Measurements from ENCODE around the gene FARP2. TPM values are rescaled to one million over a fixed set of nuclear protein-coding genes. Genes with fewer than 3 reads are reported as not detected.
"Not testable (repeated sequence)": the region's sequence is repeated elsewhere in the genome, so short reads cannot be mapped to it uniquely, and the experiment has no call there.

FARP2 gene
- total and polyA plus RNA-seq, 11 donors: 7.9 to 31.8 (median 20.1) TPM

DNA sequence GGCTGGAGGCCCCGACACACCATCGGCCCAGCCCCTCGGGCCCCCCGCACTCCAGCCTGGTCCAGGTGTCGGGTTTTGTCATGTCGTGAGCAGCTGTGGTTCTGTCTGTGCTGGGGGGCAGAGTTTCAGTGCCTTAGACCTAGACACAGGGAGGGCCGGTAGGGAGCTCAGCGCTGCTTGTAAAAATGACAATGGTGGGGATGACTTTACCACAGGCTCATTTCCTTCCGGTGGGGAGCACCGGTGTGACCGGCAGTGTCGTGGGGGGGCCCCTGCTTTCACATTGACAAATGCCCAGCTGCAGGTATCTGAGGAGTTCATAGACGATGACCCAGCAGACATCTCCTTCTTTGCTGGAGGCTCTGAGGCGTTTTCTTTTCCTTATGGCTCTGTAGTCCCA is 85.4 kb downstream of the FARP2 start:
- peaks cover 0 to 26% (median 0%) of the 10 kb centered on the region in 9 donors for H3K27me3 ChIP-seq

DNA sequence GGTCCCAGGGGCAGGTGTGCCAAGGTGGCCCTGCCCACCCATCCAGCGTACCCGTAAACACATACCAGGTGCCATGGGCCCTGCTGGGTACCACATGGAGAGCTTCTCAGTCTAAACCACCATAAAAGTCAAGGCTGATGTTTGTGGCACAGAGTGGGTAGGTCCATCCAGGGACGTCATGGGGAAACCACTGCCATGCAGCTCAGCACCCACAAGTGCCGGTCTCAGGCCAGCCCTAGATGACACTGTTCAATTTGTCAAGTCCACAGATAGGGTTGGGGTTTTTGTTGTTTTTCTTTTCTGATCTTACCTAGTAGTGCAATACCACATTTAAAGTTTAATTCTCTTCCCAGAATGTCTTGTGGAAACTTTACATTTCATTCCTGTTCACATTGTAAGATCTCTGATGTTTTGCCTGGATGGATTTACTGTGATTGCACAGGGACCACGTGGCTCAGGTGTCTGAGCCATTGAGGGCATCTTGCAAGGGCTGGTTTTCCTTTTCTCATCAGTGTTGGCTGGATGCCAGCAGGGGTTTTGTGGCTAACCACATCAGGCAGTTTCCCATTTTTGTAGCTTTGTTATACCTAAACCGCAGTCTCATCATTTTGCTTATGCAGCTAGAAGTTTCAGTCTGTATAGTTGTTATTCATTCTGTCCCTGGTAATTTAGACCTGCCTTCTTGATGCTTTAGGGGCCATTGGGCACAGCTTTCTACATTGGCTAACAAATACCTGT is 87.6 kb downstream of the FARP2 start:
- peaks cover 0 to 95% (median 70%) of the 10 kb centered on the region in 9 donors for H3K36me3 ChIP-seq
- WGBS, 4 donors: 88 to 96% (median 91%) methylated on average over 6 of the region's 6 CpGs

More for the DNA sequence above, 85.4 kb downstream of the FARP2 start:
- Histone ChIP-seq H3K27ac (no peak overlapping the region), H3K36me3 (peaks cover 0 to 96% (median 87%) of the 10 kb centered on the region in 9 donors), H3K9me3 (no peaks in the 10 kb centered on the region), H3K4me3 (no peak overlapping the region), H3K4me1 (peaks cover 0 to 12% (median 0%) of the 10 kb centered on the region in 12 donors)
- intact Hi-C loops (cut with DNase I): no loop called here
- no peak for TF ChIP-seq CTCF (IDR thresholded peaks at IDR 0.05)
- WGBS, 4 donors: 88 to 92% (median 90%) methylated on average over 11 to 14 of the region's 14 CpGs
- ATAC-seq: no peak
- no peak for DNase-seq

GRCh38 chr2:241445426-241445825 is 89.3 kb downstream of the FARP2 start:
- intact Hi-C loops (cut with DNase I): no loop called here
- no peak for DNase-seq
- WGBS, 4 donors: 85 to 100% (median 88%) methylated on average over 2 of the region's 2 CpGs
- H3K4me3 ChIP-seq: no peak overlapping the region
- peaks cover 0 to 47% (median 0%) of the 10 kb centered on the region in 9 donors for H3K27me3 ChIP-seq
- H3K4me1 ChIP-seq: peaks cover 0 to 12% (median 0%) of the 10 kb centered on the region in 12 donors
- TF ChIP-seq CTCF (IDR thresholded peaks at IDR 0.05): no peak
- TF ChIP-seq POLR2A (IDR thresholded peaks at IDR 0.05): no peak
- H3K27ac ChIP-seq: no peak overlapping the region
- H3K9me3 ChIP-seq: no peaks in the 10 kb centered on the region
- peaks cover 0 to 84% (median 64%) of the 10 kb centered on the region in 9 donors for H3K36me3 ChIP-seq
- ATAC-seq: no peak

More for the DNA sequence above, 87.6 kb downstream of the FARP2 start:
- intact Hi-C loops (cut with DNase I): no loop called here
- ATAC-seq: no peak
- no peak overlapping the region for H3K27ac ChIP-seq
- H3K27me3 ChIP-seq: peaks cover 0 to 48% (median 0%) of the 10 kb centered on the region in 9 donors
- peaks cover 0 to 12% (median 0%) of the 10 kb centered on the region in 12 donors for H3K4me1 ChIP-seq
- H3K4me3 ChIP-seq: no peak overlapping the region
- no peaks in the 10 kb centered on the region for H3K9me3 ChIP-seq
- DNase-seq: peak in 1 of 5 donors; percentile 38
- TF ChIP-seq CTCF (IDR thresholded peaks at IDR 0.05): no peak
- no peak for TF ChIP-seq POLR2A (IDR thresholded peaks at IDR 0.05)

DNA sequence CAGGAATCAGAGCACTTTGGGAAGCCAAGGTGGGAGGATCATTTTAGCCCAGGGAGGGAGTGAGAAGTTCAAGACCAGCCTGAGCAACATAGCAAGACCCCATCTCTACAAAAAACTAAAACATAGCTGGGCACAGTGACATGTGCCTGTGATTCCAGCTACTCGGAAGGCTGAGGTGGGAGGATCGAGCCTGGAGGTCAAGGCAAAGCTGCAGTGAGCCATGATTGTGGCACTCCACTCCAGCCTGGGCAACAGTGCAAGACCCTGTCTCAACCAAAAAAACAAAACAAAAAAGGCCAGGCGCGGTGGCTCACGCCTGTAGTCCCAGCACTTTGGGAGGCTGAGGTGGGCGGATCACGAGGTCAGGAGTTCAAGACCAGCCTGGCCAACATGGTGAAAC is 94.0 kb downstream of the FARP2 start:
- H3K9me3 ChIP-seq; H3K4me3 ChIP-seq; DNase-seq; H3K27ac ChIP-seq; H3K4me1 ChIP-seq; intact Hi-C loops (cut with DNase I); ATAC-seq: not testable (repeated sequence)
- Histone ChIP-seq H3K27me3 (peaks cover 0 to 44% (median 0%) of the 10 kb centered on the region in 9 donors), H3K36me3 (peaks cover 0 to 38% (median 18%) of the 10 kb centered on the region in 9 donors)
- 83 to 95% (median 88%) methylated on average over 7 of the region's 7 CpGs for WGBS, 4 donors

All from heart left ventricle (tissue), 16 donors.